HepG2 (cell line): ENCODE data around the gene N4BP2. TPM values are rescaled to one million over a fixed set of nuclear protein-coding genes. Genes with fewer than 3 reads are reported as not detected.

Experiments
- ATAC-seq: fragments of 200-7000 bp; cut with Tn5 transposase; 3 replicates; pipeline ENCODE4 v1.9.1; 2020; ENCODE audit warnings: mild to moderate bottlenecking, moderate library complexity
- BruUV-seq: library from RNA; stranded (reverse); fragments of 400-500 nt; replicated peaks from 2 replicates; lab custom pipeline; 2021; lab: Mats Ljungman, UMichigan
- CTCF ChIA-PET: fragments of 300-600 bp; formaldehyde crosslinking; extraction: SDS; loops from one replicate; lab custom pipeline; 2021; ENCODE audit warnings: low total read pairs, inconsistent platforms, low intra/inter-chr PET ratio; lab: Yijun Ruan, JAX
- POLR2A ChIA-PET: fragments of 350-600 bp; sonication (Branson Sonifier 250); formaldehyde crosslinking; loops from one replicate; lab custom pipeline; 2020; ENCODE audit warnings: antibody characterized with exemption, inconsistent platforms; lab: Yijun Ruan, JAX
- DNase-seq: peaks from one replicate; pipeline ENCODE4 v3.0.0-alpha.2; 2015; ENCODE audit warnings: low spot score
- FAIRE-seq: peaks from 3 replicates; lab custom pipeline; 2011; peaks lifted over from hg19 to GRCh38; lab: Jason Lieb, UNC
- H2AFZ ChIP-seq: one replicate; pipeline ENCODE4 v1.6.1; 2011; ENCODE audit warnings: low read length, inconsistent platforms
- H3K27ac ChIP-seq: fragments of 300-600 bp; 3 replicates; pipeline ENCODE4 v1.8.0; 2011; ENCODE audit warnings: mixed run types, mild to moderate bottlenecking, mixed read lengths, low read length, inconsistent platforms; ENCODE audit not compliant: insufficient read depth; ENCODE audit errors: extremely low read length
- H3K27me3 ChIP-seq, 2 experiments: fragments of 200-600 bp in 1 of 2; 2 replicates in 1 of 2; 3 replicates in 1 of 2; pipeline versions ENCODE4 v1.6.0 to v1.8.0; 2011; ENCODE audit warnings: low read length in 2 of 2, mild to moderate bottlenecking in 2 of 2, moderate library complexity in 2 of 2, inconsistent platforms in 1 of 2; ENCODE audit not compliant: insufficient read depth in 2 of 2, control insufficient read depth in 1 of 2
- H3K36me3 ChIP-seq, 2 experiments: fragments of 200-600 bp in 1 of 2; replicated peaks in 1 of 2; 2 replicates in 1 of 2; 3 replicates in 1 of 2; pipeline versions ENCODE4 v1.5.1 to v1.8.0; 2011; ENCODE audit warnings: low read length in 2 of 2, inconsistent platforms in 1 of 2; ENCODE audit not compliant: insufficient read depth in 2 of 2, control insufficient read depth in 1 of 2
- H3K4me1 ChIP-seq: 2 replicates; pipeline ENCODE4 v1.5.1; 2012; ENCODE audit warnings: low read length, inconsistent platforms; ENCODE audit not compliant: insufficient read depth
- H3K4me2 ChIP-seq: 2 replicates; pipeline ENCODE4 v1.6.0; 2011; ENCODE audit warnings: low read depth, low read length, inconsistent platforms
- H3K4me3 ChIP-seq, 3 experiments: fragments of 200-600 bp in 1 of 3; sonication (generic), shearing (Covaris generic) in 1 of 3; replicated peaks in 1 of 3; 2 replicates each; pipeline ENCODE4 v1.5.1; 2011 to 2016; ENCODE audit warnings: low read length in 3 of 3, inconsistent platforms in 2 of 3, low read depth in 2 of 3, mild to moderate bottlenecking in 2 of 3, control low read depth in 1 of 3, mixed read lengths in 1 of 3; ENCODE audit not compliant: insufficient read depth in 1 of 3
- H3K79me2 ChIP-seq: one replicate; pipeline ENCODE4 v1.6.1; 2011; ENCODE audit warnings: low read length, inconsistent platforms; ENCODE audit not compliant: insufficient read depth
- H3K9ac ChIP-seq: 2 replicates; pipeline ENCODE4 v1.6.0; 2011; ENCODE audit warnings: mild to moderate bottlenecking, low read depth, low read length, inconsistent platforms; ENCODE audit not compliant: insufficient read depth
- H3K9me3 ChIP-seq: 2 replicates; pipeline ENCODE4 v1.5.1; 2012; ENCODE audit warnings: mild to moderate bottlenecking, low read length
- H4K20me1 ChIP-seq: 2 replicates; pipeline ENCODE4 v1.6.0; 2011; ENCODE audit warnings: inconsistent platforms, mild to moderate bottlenecking, low read length, moderate library complexity; ENCODE audit not compliant: insufficient read depth
- AHR ChIP-seq: IDR thresholded peaks from 2 replicates; pipeline ENCODE4 v1.6.1; 2018; ENCODE audit warnings: missing genetic modification reagents, missing compliant biosample characterization
- GATAD1 ChIP-seq: IDR thresholded peaks from 2 replicates; pipeline ENCODE4 v1.6.1; 2016; ENCODE audit warnings: missing genetic modification reagents, missing compliant biosample characterization
- KLF13 ChIP-seq: sonication (generic); formaldehyde crosslinking; IDR thresholded peaks from 2 replicates; pipeline ENCODE4 v1.4.0; 2020; ENCODE audit warnings: mild to moderate bottlenecking, missing genetic modification reagents
- SALL2 ChIP-seq: sonication (generic); formaldehyde crosslinking; IDR thresholded peaks from 2 replicates; pipeline ENCODE4 v1.8.1; 2023; ENCODE audit warnings: mild to moderate bottlenecking, missing genetic modification reagents, inconsistent platforms
- ZKSCAN1 ChIP-seq: fragments of 150-350 bp; IDR thresholded peaks from 2 replicates; pipeline ENCODE4 v1.6.1; 2014; ENCODE audit warnings: low read length
- ZNF251 ChIP-seq: sonication (generic); formaldehyde crosslinking; IDR thresholded peaks from 2 replicates; pipeline ENCODE4 v1.9.0; 2021; ENCODE audit warnings: mild to moderate bottlenecking, missing genetic modification reagents
- ZNF510 ChIP-seq: sonication (generic); formaldehyde crosslinking; IDR thresholded peaks from 2 replicates; pipeline ENCODE4 v1.4.0; 2020; ENCODE audit warnings: low read depth, mild to moderate bottlenecking, missing genetic modification reagents
- ZNF672 ChIP-seq: sonication (generic); formaldehyde crosslinking; IDR thresholded peaks from 2 replicates; pipeline ENCODE4 v1.8.1; 2022; ENCODE audit warnings: missing genetic modification reagents
- WGBS: methylation state at CpG from one replicate; pipeline ENCODE4 v1.1.6; 2017; ENCODE audit warnings: low lambda C conversion rate; 5-methylcytosine and 5-hydroxymethylcytosine counted together
- in situ Hi-C: cut with HindIII; loops from 2 replicates; pipeline ENCODE4 v1.10.0; 2017; ENCODE audit warnings: low pct_unique_long_range_greater_than_20kb; ENCODE audit not compliant: extremely low pct_ligation_motif_present
- intact Hi-C: fragments of 100-400 bp; cut with micrococcal nuclease; formaldehyde crosslinking; loops from one replicate; pipeline ENCODE4 v1.10.0; 2022; ENCODE audit not compliant: unreplicated experiment
- polyA plus RNA-seq, 8 experiments: library from polyadenylated mRNA; depleted of rRNA in 3 of 8; stranded (reverse) in 7 of 8; unstranded in 1 of 8; fragments of >200 nt; fragmentation: Illumina TruSeq in 4 of 8; extraction: Trizol in 4 of 8; gene quantifications; 2 replicates each; pipeline versions ENCODE4 v1.2.1 to v1.2.3, GENCODE V29; 2011 to 2016; ENCODE audit warnings: low read depth in 4 of 8, missing spikeins in 1 of 8, mixed read lengths in 1 of 8; ENCODE audit not compliant: insufficient read depth in 1 of 8
- total RNA-seq, 5 experiments: library from RNA; depleted of rRNA; stranded (reverse); fragments of >200 nt; fragmentation: Illumina TruSeq; extraction: Trizol; gene quantifications; 2 replicates each; pipeline ENCODE4 v1.2.3, GENCODE V29; 2016; ENCODE audit warnings: low read depth in 1 of 5
- TF ChIP-seq, protein P1 (sequence below): sonication (generic); formaldehyde crosslinking; IDR thresholded peaks from 2 replicates; pipeline ENCODE4 v1.5.0; 2020; ENCODE audit warnings: mild to moderate bottlenecking, missing genetic modification reagents
- TF ChIP-seq, protein P2 (sequence below): sonication (generic); formaldehyde crosslinking; IDR thresholded peaks from 2 replicates; pipeline ENCODE4 v1.8.0; 2022; ENCODE audit warnings: mild to moderate bottlenecking, missing genetic modification reagents; ENCODE audit not compliant: insufficient replicate concordance
- TF ChIP-seq, protein P3 (sequence below): sonication (generic); formaldehyde crosslinking; conservative IDR thresholded peaks from 2 replicates; pipeline ENCODE4 v1.4.0; 2020; ENCODE audit warnings: missing genetic modification reagents
- TF ChIP-seq, protein P4 (sequence below), 2 experiments: sonication (generic) in 1 of 2; formaldehyde crosslinking in 1 of 2; IDR thresholded peaks; 2 replicates each; pipeline versions ENCODE4 v1.4.0 to v1.6.1; 2018 to 2020; ENCODE audit warnings: missing genetic modification reagents in 2 of 2, borderline replicate concordance in 1 of 2, low read depth in 1 of 2, mild to moderate bottlenecking in 1 of 2, missing biosample characterization in 1 of 2

N4BP2 gene
- total and polyA plus RNA-seq, 2 of the 13 experiments (the other 11 are each of a cell fraction or from before 2014, with no cell fraction given): 5.6 to 12.9 TPM

DNA sequence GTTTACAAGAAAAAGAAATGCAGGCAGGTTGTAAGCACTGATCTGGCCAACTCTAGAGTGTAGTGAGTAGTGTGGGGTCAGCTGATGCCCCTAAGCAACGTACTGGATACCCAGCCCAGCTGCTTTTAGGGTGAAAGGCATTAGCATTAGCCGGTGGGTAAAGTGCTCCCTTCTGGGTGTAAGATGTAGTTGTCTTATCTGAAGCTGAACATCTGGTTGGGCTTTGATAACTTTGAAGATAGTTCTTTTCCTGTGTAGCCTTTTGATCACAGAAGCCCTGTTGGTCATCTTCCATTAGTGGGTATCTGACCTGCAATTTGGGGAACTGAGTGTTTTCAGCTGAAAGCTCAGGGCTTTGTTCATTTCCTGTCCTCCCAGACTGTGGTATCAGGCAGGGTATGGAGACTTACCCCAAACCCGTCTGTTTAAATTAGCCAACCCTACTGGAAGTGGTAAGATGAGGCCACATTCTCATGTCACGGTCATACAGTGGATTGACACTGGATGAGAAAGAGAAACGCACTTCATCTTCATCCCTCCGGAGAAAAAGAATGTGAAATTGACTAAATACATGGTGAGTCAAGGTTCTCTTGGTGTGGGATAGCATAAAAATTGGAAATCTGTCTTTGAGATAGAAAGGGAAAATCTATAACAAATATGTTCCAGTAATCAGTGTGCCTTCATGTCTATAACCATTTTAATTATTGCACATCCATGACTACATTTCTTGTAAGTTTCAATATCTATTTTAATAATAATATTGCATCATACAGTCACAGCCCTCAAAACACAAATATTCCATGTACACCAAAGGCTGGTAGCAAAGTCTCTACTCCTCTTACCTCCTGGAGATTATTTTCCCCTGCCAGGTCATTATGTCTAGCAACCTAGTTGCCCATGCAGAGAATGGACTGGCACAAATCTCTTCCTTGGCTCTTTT is 148.9 kb downstream of the N4BP2 start:
- Histone ChIP-seq H3K79me2 (no peaks in the 10 kb centered on the region), H2AFZ (no peak overlapping the region), H3K27ac (no peak overlapping the region), H3K9me3 (no peaks in the 10 kb centered on the region), H3K36me3 (no peaks in the 10 kb centered on the region), H3K4me1 (peaks cover 7% of the 10 kb centered on the region; the same call in 1 of the 2 replicates), H3K4me2 (no peak overlapping the region), H3K27me3 (peaks cover 0 to 9% of the 10 kb centered on the region in 2 experiments; a peak in 1 of 5 replicates), H3K4me3 (no peak overlapping the region), H4K20me1 (no peaks in the 10 kb centered on the region), H3K9ac (no peak overlapping the region)
- ATAC-seq (no peak), FAIRE-seq (no peak), DNase-seq (no peak)
- in situ Hi-C loops (no loop called here), intact Hi-C loops (no loop called here)
- WGBS: 55% methylated on average over 6 of the region's 6 CpGs
- BruUV-seq: no TSS peak
- POLR2A ChIA-PET: no interaction called here
- no peak for TF ChIP-seq AHR (CRISPR knock-in tag)
- TF ChIP-seq ZNF251 (CRISPR knock-in tag): no peak
- TF ChIP-seq, protein P1, sequence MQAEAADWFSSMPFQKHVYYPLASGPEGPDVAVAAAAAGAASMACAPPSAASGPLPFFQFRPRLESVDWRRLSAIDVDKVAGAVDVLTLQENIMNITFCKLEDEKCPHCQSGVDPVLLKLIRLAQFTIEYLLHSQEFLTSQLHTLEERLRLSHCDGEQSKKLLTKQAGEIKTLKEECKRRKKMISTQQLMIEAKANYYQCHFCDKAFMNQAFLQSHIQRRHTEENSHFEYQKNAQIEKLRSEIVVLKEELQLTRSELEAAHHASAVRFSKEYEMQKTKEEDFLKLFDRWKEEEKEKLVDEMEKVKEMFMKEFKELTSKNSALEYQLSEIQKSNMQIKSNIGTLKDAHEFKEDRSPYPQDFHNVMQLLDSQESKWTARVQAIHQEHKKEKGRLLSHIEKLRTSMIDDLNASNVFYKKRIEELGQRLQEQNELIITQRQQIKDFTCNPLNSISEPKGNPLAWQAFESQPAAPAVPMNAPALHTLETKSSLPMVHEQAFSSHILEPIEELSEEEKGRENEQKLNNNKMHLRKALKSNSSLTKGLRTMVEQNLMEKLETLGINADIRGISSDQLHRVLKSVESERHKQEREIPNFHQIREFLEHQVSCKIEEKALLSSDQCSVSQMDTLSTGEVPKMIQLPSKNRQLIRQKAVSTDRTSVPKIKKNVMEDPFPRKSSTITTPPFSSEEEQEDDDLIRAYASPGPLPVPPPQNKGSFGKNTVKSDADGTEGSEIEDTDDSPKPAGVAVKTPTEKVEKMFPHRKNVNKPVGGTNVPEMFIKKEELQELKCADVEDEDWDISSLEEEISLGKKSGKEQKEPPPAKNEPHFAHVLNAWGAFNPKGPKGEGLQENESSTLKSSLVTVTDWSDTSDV (CRISPR knock-in tag): no peak
- TF ChIP-seq SALL2 (CRISPR knock-in tag): no peak
- TF ChIP-seq ZNF672 (CRISPR knock-in tag): no peak
- TF ChIP-seq ZNF510: no peak
- TF ChIP-seq, protein P2, sequence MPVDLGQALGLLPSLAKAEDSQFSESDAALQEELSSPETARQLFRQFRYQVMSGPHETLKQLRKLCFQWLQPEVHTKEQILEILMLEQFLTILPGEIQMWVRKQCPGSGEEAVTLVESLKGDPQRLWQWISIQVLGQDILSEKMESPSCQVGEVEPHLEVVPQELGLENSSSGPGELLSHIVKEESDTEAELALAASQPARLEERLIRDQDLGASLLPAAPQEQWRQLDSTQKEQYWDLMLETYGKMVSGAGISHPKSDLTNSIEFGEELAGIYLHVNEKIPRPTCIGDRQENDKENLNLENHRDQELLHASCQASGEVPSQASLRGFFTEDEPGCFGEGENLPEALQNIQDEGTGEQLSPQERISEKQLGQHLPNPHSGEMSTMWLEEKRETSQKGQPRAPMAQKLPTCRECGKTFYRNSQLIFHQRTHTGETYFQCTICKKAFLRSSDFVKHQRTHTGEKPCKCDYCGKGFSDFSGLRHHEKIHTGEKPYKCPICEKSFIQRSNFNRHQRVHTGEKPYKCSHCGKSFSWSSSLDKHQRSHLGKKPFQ: no peak
- no peak for TF ChIP-seq GATAD1 (CRISPR knock-in tag)
- TF ChIP-seq, protein P3, sequence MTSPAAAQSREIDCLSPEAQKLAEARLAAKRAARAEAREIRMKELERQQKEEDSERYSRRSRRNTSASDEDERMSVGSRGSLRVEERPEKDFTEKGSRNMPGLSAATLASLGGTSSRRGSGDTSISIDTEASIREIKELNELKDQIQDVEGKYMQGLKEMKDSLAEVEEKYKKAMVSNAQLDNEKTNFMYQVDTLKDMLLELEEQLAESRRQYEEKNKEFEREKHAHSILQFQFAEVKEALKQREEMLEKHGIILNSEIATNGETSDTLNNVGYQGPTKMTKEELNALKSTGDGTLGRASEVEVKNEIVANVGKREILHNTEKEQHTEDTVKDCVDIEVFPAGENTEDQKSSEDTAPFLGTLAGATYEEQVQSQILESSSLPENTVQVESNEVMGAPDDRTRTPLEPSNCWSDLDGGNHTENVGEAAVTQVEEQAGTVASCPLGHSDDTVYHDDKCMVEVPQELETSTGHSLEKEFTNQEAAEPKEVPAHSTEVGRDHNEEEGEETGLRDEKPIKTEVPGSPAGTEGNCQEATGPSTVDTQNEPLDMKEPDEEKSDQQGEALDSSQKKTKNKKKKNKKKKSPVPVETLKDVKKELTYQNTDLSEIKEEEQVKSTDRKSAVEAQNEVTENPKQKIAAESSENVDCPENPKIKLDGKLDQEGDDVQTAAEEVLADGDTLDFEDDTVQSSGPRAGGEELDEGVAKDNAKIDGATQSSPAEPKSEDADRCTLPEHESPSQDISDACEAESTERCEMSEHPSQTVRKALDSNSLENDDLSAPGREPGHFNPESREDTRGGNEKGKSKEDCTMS (CRISPR knock-in tag): no peak
- TF ChIP-seq KLF13 (CRISPR knock-in tag): no peak
- TF ChIP-seq, protein P4, sequence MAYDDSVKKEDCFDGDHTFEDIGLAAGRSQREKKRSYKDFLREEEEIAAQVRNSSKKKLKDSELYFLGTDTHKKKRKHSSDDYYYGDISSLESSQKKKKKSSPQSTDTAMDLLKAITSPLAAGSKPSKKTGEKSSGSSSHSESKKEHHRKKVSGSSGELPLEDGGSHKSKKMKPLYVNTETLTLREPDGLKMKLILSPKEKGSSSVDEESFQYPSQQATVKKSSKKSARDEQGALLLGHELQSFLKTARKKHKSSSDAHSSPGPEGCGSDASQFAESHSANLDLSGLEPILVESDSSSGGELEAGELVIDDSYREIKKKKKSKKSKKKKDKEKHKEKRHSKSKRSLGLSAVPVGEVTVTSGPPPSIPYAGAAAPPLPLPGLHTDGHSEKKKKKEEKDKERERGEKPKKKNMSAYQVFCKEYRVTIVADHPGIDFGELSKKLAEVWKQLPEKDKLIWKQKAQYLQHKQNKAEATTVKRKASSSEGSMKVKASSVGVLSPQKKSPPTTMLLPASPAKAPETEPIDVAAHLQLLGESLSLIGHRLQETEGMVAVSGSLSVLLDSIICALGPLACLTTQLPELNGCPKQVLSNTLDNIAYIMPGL (CRISPR knock-in tag; IDR thresholded peaks at IDR 0.05; ENCODE audit: borderline replicate concordance in 1 of 2, low read depth in 1 of 2): no peak
- TF ChIP-seq ZKSCAN1: no peak
- CTCF ChIA-PET: no interaction called here
